ENCODE measurements around the gene GALM.
"Not testable (repeated sequence)": the region's sequence is repeated elsewhere in the genome, so short reads cannot be mapped to it uniquely, and the experiment has no call there.

Gene GALM

DNA sequence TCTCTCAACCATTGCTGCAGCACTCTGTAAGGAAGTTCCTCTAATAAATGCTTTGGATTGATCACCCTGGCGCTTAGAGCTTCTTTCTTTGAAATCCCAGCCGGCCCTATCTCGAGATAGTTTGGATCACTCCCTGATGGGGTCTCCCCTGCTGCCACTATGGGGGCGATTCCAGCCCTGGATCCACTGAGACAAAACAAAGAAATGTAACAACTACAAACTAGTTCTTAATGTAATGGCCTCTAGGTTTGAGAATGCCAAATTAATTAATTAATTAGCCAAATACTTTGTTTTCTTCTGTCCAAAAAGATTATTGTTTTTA is 70.0 kb downstream of the GALM start:
- H4K20me1 ChIP-seq (ENCODE audit: insufficient read depth, low read length): peaks cover under 1% of the 10 kb centered on the region; the same call in 1 of the 2 replicates
- H3K4me1 ChIP-seq (ENCODE audit: low read length): peaks cover 12% of the 10 kb centered on the region
- H2AFZ ChIP-seq (ENCODE audit: low read depth, low read length): no peak overlapping the region
- H3K9me3 ChIP-seq (ENCODE audit: insufficient read depth, low read length): no peaks in the 10 kb centered on the region
- peaks cover 4% of the 10 kb centered on the region; the same call in 1 of the 2 replicates for H3K79me2 ChIP-seq (ENCODE audit: low read length)
- no peak overlapping the region for H3K4me3 ChIP-seq (ENCODE audit: low read length)
- H3K9ac ChIP-seq (ENCODE audit: low read length): no peak overlapping the region
- no peak overlapping the region for H3K4me2 ChIP-seq (ENCODE audit: low read length)
- TF ChIP-seq EZH2phosphoT487 (IDR thresholded peaks at IDR 0.05; ENCODE audit: low read depth): no peak
- TF ChIP-seq CTCF (IDR thresholded peaks at IDR 0.05; ENCODE audit: low read depth, low read length): no peak
- H3K36me3 ChIP-seq (replicated peaks; ENCODE audit: low read depth, low read length): peaks cover 19% of the 10 kb centered on the region
- no peaks in the 10 kb centered on the region for H3K27me3 ChIP-seq (ENCODE audit: low read depth, low read length)
- no peak overlapping the region for H3K27ac ChIP-seq (ENCODE audit: low read length)

DNA sequence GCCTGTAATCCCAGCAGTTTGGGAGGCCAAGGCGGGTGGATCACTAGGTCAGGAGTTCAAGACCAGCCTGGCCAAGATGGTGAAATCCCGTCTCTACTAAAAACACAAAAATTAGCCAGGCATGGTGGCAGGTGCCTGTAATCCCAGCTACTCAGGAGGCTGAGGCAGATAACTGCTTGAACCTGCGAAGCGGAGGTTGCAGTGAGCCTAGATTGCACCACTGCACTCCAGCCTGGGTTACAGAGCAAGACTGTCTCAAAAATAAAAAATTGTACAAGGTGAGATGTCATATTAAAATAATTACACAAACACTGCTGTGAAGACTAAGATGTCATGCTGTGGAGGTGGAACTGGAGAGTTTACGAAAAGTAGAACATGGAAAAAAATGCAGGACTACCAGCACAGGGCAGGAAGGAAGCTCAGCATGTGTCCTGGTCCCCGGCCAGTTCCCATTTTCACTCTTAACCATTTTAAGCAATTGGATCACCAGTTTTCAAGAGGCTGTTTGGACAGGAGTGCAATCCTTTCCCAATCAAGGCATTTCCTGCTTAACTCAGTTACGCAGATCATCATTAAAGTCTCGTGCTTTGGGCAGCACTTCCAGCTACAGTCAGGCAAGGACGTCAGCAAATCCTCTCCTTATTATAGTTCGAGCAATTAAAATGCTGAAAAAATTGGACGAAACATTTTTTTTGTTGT is 71.2 kb downstream of the GALM start:
- not testable (repeated sequence) for H2AFZ ChIP-seq (ENCODE audit: low read depth, low read length); H3K9me3 ChIP-seq (ENCODE audit: insufficient read depth, low read length); H3K9ac ChIP-seq (ENCODE audit: low read length); H3K79me2 ChIP-seq (ENCODE audit: low read length); H3K27me3 ChIP-seq (ENCODE audit: low read depth, low read length); H3K4me2 ChIP-seq (ENCODE audit: low read length); H3K4me3 ChIP-seq (ENCODE audit: low read length); H3K27ac ChIP-seq (ENCODE audit: low read length)
- peaks cover 21% of the 10 kb centered on the region for H3K36me3 ChIP-seq (replicated peaks; ENCODE audit: low read depth, low read length)
- H3K4me1 ChIP-seq (ENCODE audit: low read length): peaks cover 15% of the 10 kb centered on the region
- H4K20me1 ChIP-seq (ENCODE audit: insufficient read depth, low read length): peaks cover 12% of the 10 kb centered on the region

GRCh38 chr2:38737925-38738324 is 72.0 kb downstream of the GALM start:
- Histone ChIP-seq H3K27ac (ENCODE audit: low read length) (no peak overlapping the region), H3K4me3 (ENCODE audit: low read length) (no peak overlapping the region), H3K4me1 (ENCODE audit: low read length) (peaks cover 15% of the 10 kb centered on the region), H3K9ac (ENCODE audit: low read length) (no peak overlapping the region), H4K20me1 (ENCODE audit: insufficient read depth, low read length) (peaks cover 20% of the 10 kb centered on the region), H3K4me2 (ENCODE audit: low read length) (no peak overlapping the region), H3K9me3 (ENCODE audit: insufficient read depth, low read length) (no peaks in the 10 kb centered on the region), H2AFZ (ENCODE audit: low read depth, low read length) (no peak overlapping the region), H3K27me3 (ENCODE audit: low read depth, low read length) (no peaks in the 10 kb centered on the region), H3K79me2 (ENCODE audit: low read length) (peaks cover 7% of the 10 kb centered on the region), H3K36me3 (replicated peaks; ENCODE audit: low read depth, low read length) (peaks cover 24% of the 10 kb centered on the region)
- TF ChIP-seq CTCF (IDR thresholded peaks at IDR 0.05; ENCODE audit: low read depth, low read length): no peak
- TF ChIP-seq EZH2phosphoT487 (IDR thresholded peaks at IDR 0.05; ENCODE audit: low read depth): no peak

GRCh38 chr2:38739524-38739923 is 73.6 kb downstream of the GALM start:
- peaks cover 6% of the 10 kb centered on the region for H3K4me1 ChIP-seq (ENCODE audit: low read length)
- H3K9ac ChIP-seq (ENCODE audit: low read length): no peak overlapping the region
- no peaks in the 10 kb centered on the region for H3K27me3 ChIP-seq (ENCODE audit: low read depth, low read length)
- no peaks in the 10 kb centered on the region for H3K9me3 ChIP-seq (ENCODE audit: insufficient read depth, low read length)
- no peak overlapping the region for H3K27ac ChIP-seq (ENCODE audit: low read length)
- H3K36me3 ChIP-seq (replicated peaks; ENCODE audit: low read depth, low read length): peaks cover 40% of the 10 kb centered on the region
- no peak overlapping the region for H2AFZ ChIP-seq (ENCODE audit: low read depth, low read length)
- H3K4me2 ChIP-seq (ENCODE audit: low read length): no peak overlapping the region
- TF ChIP-seq EZH2phosphoT487 (IDR thresholded peaks at IDR 0.05; ENCODE audit: low read depth): no peak
- TF ChIP-seq CTCF (IDR thresholded peaks at IDR 0.05; ENCODE audit: low read depth, low read length): no peak
- no peak overlapping the region for H3K4me3 ChIP-seq (ENCODE audit: low read length)
- peaks cover 23% of the 10 kb centered on the region for H3K79me2 ChIP-seq (ENCODE audit: low read length)
- peaks cover 36% of the 10 kb centered on the region for H4K20me1 ChIP-seq (ENCODE audit: insufficient read depth, low read length)

All from OCI-LY3 (cell line).